ENCODE measurements around the gene ZBTB44. TPM values are rescaled to one million over a fixed set of nuclear protein-coding genes. Genes with fewer than 3 reads are reported as not detected.
"Not testable (repeated sequence)": the region's sequence is repeated elsewhere in the genome, so short reads cannot be mapped to it uniquely, and the experiment has no call there.

ZBTB44 gene
- polyA plus RNA-seq, 4 donors = 45.0 to 65.1 (median 57.8) TPM

DNA sequence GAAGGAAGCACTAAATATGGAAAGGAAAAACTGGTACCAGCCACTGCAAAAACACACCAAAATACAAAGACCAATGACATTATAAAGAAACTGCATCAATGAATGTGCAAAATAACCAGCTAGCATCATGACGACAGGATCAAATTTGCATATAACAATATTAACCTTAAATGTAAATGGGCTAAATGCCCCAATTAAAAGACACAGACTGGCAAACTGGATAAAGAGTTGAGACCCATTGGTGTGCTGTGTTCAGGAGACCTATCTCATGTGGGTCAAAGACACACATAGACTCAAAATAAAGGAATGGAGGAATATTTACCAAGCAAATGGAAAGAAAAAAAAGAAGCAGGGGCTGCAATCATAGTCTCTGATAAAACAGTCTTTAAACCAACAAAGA lies 63.0 kb downstream of the ZBTB44 start:
- not testable (repeated sequence) for DNase-seq (ENCODE audit: low read depth in 4 of 4, low spot score in 2 of 4)

- DNase-seq (ENCODE audit: low read depth in 4 of 4, low spot score in 2 of 4) = not testable (repeated sequence)
Measured at GRCh38 chr11:130249929-130250328, 64.8 kb downstream of the ZBTB44 start.

DNA sequence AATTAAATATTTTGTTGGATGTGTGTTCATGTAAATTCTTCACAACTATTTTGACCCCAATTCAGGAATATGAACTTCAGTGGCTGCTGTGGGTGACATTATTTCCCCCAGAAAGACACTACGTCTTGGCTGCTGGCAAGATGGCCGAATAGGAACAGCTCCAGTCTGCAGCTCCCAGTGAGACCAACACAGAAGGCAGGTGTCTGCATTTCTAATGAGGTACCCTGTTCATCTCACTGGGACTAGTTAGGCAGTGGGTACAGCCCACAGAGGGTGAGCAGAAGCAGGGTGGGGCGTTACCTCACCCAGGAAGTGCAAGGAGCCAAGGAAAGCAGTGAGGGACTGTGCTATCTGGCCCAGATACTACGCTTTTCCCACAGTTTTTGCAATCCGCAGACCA lies 65.3 kb downstream of the ZBTB44 start:
- DNase-seq (ENCODE audit: low read depth in 4 of 4, low spot score in 2 of 4) = no peak

DNA sequence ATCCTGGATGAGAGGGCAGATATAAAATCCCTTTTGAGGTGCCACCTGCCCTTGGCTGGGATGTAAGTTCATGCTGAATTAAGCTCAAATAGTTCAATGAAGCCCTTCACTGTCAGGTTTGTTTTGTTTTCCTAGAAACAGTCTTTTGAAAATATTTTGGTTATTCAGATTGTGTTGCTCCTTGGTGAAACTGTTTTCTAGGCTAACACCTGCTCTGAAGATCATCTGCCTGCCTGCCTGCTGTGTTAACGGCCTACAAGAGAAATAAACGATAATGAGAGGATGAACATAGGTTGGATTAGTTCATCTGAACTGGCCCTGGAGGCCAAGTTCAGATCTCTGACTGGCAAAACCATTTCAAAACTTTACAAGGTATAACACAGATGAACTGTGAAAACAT lies 67.4 kb downstream of the ZBTB44 start:
- no peak for DNase-seq (ENCODE audit: low read depth in 4 of 4, low spot score in 2 of 4)

- DNase-seq (ENCODE audit: low read depth in 4 of 4, low spot score in 2 of 4) = no peak
Measured at GRCh38 chr11:130246738-130247137, 68.0 kb downstream of the ZBTB44 start.

DNA sequence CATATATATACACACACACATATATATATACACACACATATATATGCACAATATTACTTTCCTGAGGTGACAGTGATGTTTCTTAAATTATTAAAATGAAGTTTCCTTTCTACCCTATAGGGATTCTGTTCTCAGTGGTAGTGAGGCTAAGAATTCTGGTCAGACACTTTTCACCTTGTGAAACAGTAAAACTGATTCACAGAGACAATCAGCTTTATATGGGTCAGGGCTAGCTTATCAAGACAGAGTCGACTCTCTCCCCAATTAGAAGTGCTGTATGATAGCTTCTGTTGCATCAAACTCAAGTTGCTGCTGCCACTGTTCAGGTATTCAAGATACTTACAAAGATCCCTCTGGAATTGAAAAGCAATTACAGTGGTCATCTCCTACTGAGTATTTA lies 68.4 kb downstream of the ZBTB44 start:
- DNase-seq (ENCODE audit: low read depth in 4 of 4, low spot score in 2 of 4) = no peak

DNA sequence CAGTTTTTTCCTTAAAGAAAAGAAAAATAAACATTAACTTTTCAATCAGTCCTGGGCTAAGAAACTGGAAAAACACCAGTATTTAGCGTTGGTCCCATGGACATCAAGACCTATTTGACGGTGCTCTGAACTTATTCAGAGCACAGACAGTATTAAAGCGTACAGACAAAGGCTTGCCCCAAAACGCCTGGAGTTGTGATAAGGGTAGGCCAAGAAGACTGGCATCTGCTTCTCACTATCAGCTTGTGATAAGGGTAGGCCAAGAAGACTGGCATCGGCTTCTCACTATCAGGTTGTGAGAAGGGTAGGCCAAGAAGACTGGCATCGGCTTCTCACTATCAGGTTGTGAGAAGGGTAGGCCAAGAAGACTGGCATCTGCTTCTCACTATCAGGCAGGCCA lies 69.3 kb downstream of the ZBTB44 start:
- DNase-seq (ENCODE audit: low read depth in 4 of 4, low spot score in 2 of 4) = not testable (repeated sequence)

- no peak for DNase-seq (ENCODE audit: low read depth in 4 of 4, low spot score in 2 of 4)
Measured at GRCh38 chr11:130244848-130245247, 69.9 kb downstream of the ZBTB44 start.

DNA sequence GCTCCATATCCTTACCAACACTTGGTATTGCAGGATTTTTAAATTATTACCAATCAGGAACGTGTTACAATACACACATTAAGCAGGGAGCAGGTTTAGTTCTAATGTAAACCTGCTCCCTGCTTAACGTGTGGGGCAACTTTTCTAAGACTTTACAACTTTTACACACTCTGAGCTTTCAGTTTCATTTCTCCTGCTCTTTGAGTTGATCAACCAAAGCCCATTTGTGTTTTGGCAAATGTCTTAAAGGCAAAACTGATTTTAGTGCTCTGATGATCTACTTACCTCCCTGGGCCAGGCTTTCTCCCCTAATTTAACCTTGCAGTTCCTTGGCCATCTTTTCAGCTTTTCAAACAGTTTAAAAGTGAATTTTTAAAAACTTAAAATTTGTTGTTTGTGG lies 70.9 kb downstream of the ZBTB44 start:
- DNase-seq (ENCODE audit: low read depth in 4 of 4, low spot score in 2 of 4) = no peak

DNA sequence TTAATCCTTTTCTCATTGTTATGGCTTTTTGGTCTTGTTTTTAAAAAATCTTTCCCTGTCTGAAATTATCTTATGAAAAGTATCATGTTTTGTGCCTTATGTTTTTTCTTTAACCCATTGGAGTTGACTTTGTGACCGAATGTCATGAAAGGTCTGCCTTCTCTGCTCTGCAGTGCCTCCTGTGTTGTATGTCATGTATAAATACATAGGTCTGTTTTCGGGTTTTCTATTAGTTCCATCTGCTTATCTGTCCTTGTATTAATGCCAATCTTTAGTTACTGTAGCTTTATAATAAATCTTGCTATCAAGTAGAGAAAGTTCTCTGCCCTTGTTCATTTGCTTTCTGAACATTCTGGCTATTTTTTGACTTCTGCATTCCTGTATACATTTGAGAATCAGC lies 73.0 kb downstream of the ZBTB44 start:
- DNase-seq (ENCODE audit: low read depth in 4 of 4, low spot score in 2 of 4) = no peak

GRCh38 chr11:130237282-130238006 lies 77.3 kb downstream of the ZBTB44 start:
- DNase-seq (ENCODE audit: low read depth in 4 of 4, low spot score in 2 of 4) = no peak

DNA sequence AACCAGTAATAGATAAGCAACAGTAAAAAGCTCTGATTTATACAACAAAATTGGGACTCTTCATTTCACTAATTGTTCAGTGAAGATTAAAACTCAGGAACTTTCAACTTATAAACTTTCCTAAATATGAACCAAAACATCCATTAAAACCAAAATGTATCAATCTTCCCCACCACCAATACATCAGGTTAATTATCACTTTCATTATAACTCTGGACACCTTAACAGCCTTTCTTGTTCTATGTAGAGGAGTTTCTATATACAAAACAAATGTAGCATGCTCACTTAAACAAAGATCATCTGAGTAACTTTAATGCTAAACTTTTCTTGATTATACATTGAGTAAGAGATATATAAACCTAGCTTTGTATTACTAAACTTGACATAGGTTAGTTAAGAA lies 80.4 kb downstream of the ZBTB44 start:
- no peak for DNase-seq (ENCODE audit: low read depth in 4 of 4, low spot score in 2 of 4)

DNA sequence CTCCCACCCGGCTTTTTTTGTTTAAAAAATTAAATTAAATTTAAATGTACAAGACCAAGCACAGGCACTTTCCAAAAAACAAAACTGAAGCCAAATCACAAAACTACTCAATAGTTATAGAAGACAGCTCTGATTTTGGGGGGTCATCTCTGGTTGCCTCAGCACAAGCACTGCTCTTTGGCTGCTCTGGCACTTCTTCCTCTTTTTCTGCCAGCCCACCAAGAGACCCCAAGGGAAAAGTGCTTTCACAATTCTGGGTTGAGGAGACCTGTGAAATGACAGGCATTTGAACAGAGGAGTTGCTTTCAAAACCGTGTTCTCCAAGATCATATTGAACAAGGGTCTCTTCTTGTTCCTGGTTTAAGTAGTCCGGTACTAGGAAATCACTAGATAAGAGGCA lies 80.8 kb downstream of the ZBTB44 start:
- not testable (repeated sequence) for DNase-seq (ENCODE audit: low read depth in 4 of 4, low spot score in 2 of 4)

GRCh38 chr11:130233486-130233885 lies 81.2 kb downstream of the ZBTB44 start:
- DNase-seq (ENCODE audit: low read depth in 4 of 4, low spot score in 2 of 4) = not testable (repeated sequence)

DNA sequence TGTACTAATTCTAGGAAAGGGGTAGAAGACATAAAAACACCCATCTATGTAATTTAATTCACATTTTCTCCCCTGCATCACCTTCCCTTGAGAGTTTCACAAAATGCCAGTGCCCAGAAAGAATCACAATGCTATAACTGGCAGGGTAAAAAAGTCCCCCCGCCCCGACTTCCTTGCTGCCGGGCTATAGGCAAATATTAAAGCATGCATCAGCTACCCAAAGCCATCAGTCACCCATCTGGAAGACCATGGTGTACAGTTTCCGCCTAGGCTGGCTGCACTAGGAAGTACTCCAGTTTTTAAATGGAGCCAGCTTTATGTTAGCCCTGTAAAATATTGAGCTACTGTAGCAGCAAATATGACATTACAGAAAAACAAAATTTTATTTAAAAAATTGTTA lies 87.3 kb downstream of the ZBTB44 start:
- DNase-seq (ENCODE audit: low read depth in 4 of 4, low spot score in 2 of 4) = no peak

DNA sequence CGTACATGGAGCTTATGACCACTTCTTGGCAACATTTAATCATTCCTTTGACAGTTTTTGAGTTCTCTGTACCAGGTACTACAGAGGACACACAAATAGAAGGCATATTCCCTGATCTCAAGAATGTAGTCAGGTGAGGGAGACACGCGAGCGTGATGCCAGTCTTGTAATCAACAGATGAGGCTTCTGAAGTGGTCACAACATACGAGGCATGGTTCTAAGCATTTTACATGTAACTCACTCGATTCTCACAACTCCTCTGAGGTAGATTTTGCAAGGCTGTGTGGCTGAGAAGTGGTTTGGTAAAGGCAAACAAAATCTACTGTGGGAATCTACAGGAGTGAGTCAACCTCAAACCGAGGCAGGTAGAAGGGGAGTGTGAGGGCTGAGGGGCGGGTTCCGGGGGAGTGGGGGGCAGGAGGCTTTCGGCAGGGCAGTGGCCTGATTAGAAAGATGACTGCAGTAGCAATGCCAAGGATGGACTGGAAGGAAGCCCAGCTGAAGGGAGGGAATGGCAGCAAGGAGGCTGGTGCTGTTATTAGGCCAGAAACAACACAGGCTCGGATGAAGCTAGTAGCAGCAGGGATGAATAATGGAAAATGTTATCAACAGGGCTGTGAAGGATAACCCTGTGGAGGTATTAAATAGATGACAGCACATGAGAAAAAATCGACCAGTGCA lies 91.3 kb downstream of the ZBTB44 start:
- no peak for DNase-seq (ENCODE audit: low read depth in 4 of 4, low spot score in 2 of 4)

- no peak for DNase-seq (ENCODE audit: low read depth in 4 of 4, low spot score in 2 of 4)
Measured at GRCh38 chr11:130220311-130221035, 94.2 kb downstream of the ZBTB44 start.

GRCh38 chr11:130219148-130219547 lies 95.6 kb downstream of the ZBTB44 start:
- no peak for DNase-seq (ENCODE audit: low read depth in 4 of 4, low spot score in 2 of 4)

- no peak for DNase-seq (ENCODE audit: low read depth in 4 of 4, low spot score in 2 of 4)
Measured at GRCh38 chr11:130218501-130219070, 96.1 kb downstream of the ZBTB44 start.

GRCh38 chr11:130217133-130218031 lies 97.3 kb downstream of the ZBTB44 start:
- no peak for DNase-seq (ENCODE audit: low read depth in 4 of 4, low spot score in 2 of 4)
